Nephron progenitor cell (in vitro differentiated cells): ENCODE results near the gene DMAC1.

Experiments used
- DNase-seq: peaks from one replicate; pipeline ENCODE4 v3.0.0; 2021
- H3K27ac Mint-ChIP-seq: 2 replicates; pipeline ENCODE4 v1.8.0; 2021; ENCODE audit warnings: mild to moderate bottlenecking, moderate library complexity, mixed read lengths
- H3K27me3 Mint-ChIP-seq: 2 replicates; pipeline ENCODE4 v1.8.0; 2021; ENCODE audit warnings: mild to moderate bottlenecking, low read depth, mixed read lengths; ENCODE audit not compliant: poor library complexity
- H3K36me3 Mint-ChIP-seq: 2 replicates; pipeline ENCODE4 v1.8.0; 2021; ENCODE audit warnings: low read depth, mixed read lengths
- H3K4me1 Mint-ChIP-seq: 2 replicates; pipeline ENCODE4 v1.8.0; 2021; ENCODE audit warnings: mixed read lengths
- H3K4me3 Mint-ChIP-seq: 2 replicates; pipeline ENCODE4 v1.8.0; 2021; ENCODE audit warnings: mild to moderate bottlenecking, moderate library complexity, mixed read lengths
- H3K9me3 Mint-ChIP-seq: 2 replicates; pipeline ENCODE4 v1.8.0; 2021; ENCODE audit warnings: mild to moderate bottlenecking, moderate library complexity, mixed read lengths
- TF ChIP-seq, protein P1 (sequence below): fragments of 200-600 bp; sonication (generic); IDR thresholded peaks from 2 replicates; pipeline ENCODE4 v1.5.0; 2021; ENCODE audit warnings: antibody characterized with exemption

The DMAC1 gene

DNA sequence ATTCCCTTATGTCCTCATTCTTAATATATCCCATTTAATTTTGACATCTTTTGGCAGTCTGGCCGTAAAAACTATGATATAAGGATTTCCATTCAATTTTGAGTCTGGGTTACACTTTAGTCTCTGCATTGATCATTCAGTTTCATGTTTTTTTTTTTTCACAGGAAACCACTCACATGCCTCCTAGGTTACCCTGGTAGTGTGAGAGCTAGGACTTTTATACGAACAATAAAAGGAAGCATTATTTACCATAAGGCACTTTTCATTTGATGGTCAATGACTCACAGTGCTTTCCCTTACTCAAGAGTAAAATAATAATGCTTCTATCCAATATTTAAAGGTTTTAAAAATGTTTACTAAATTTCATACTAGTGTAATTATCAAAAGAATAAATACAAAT, 16.4 kb upstream of the DMAC1 start:
- TF ChIP-seq, protein P1, sequence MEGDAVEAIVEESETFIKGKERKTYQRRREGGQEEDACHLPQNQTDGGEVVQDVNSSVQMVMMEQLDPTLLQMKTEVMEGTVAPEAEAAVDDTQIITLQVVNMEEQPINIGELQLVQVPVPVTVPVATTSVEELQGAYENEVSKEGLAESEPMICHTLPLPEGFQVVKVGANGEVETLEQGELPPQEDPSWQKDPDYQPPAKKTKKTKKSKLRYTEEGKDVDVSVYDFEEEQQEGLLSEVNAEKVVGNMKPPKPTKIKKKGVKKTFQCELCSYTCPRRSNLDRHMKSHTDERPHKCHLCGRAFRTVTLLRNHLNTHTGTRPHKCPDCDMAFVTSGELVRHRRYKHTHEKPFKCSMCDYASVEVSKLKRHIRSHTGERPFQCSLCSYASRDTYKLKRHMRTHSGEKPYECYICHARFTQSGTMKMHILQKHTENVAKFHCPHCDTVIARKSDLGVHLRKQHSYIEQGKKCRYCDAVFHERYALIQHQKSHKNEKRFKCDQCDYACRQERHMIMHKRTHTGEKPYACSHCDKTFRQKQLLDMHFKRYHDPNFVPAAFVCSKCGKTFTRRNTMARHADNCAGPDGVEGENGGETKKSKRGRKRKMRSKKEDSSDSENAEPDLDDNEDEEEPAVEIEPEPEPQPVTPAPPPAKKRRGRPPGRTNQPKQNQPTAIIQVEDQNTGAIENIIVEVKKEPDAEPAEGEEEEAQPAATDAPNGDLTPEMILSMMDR = no peak
- H3K36me3 Mint-ChIP-seq = no peaks in the 10 kb centered on the region
- H3K27ac Mint-ChIP-seq = no peak overlapping the region
- H3K9me3 Mint-ChIP-seq = no peaks in the 10 kb centered on the region
- H3K4me1 Mint-ChIP-seq = peaks cover 41% of the 10 kb centered on the region
- DNase-seq = no peak
- no peak overlapping the region for H3K4me3 Mint-ChIP-seq
- no peaks in the 10 kb centered on the region for H3K27me3 Mint-ChIP-seq

DNA sequence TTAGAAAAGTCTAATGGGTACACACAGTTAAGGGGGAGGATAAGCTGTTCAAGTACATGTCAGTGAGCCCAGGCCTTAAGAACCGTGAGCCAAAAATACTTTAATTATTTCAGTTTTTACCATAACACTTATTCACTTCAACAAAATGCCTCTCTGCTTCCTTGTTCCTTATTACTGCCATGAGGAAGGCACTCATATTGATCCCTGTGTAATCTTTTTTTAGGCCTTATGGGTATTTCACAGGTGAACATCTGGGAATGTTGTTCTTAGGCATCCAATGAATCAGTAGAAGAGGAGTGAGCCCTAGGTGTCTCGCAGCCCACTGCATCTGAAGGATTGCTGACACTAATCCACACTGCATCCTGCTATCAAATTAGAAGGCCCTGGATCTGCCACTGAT, 13.5 kb upstream of the DMAC1 start:
- Mint-ChIP-seq H3K27ac (peak overlapping the region; percentile 95), H3K36me3 (no peaks in the 10 kb centered on the region), H3K9me3 (no peaks in the 10 kb centered on the region), H3K4me1 (peaks cover 68% of the 10 kb centered on the region), H3K4me3 (peak overlapping the region; percentile 10), H3K27me3 (no peaks in the 10 kb centered on the region)
- DNase-seq = no peak
- TF ChIP-seq, protein P1 = no peak

DNA sequence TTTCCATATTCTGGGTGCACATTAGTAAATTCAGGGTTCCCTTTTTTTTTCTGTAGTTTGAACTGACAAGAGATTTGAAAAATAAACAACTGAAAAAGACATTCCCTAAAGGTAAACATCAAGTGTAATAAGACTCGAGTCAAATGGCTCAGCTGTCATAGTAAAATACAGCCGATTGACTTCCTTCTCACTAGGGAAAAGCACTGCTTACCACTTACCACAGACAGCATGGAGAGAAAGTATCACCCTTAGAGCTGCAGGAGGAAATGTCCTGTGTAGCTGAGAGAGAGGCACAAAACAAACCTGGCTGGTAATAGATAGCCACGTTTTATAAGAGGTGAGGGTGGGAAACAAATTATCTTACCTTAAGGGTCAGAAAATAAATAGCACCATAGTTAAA, 12.1 kb upstream of the DMAC1 start:
- Mint-ChIP-seq H3K27ac (peak overlapping the region; percentile 97), H3K36me3 (no peaks in the 10 kb centered on the region), H3K4me1 (peaks cover 81% of the 10 kb centered on the region), H3K4me3 (peak overlapping the region; percentile 47), H3K27me3 (no peaks in the 10 kb centered on the region), H3K9me3 (no peaks in the 10 kb centered on the region)
- no peak for DNase-seq
- TF ChIP-seq, protein P1 = no peak

DNA sequence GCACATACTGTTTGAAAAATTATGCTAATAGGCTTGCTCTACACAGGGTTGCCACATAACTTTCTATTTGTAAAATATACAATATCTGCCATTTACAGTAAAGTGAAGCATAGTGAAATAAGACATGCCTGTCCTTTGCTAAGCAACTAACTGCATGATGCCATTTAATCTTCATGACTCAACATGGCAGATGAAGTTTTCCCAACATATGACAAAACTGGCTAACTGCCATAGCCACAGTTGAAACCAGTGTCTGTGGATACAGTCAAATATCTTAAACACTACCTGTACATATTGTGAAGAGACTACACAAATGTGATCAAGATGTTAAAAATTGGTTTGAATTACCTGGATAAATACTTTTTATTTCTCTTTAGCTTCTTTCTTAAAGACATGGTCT, 3.1 kb upstream of the DMAC1 start:
- TF ChIP-seq, protein P1 = no peak
- no peak for DNase-seq
- no peaks in the 10 kb centered on the region for H3K9me3 Mint-ChIP-seq
- peaks cover 6% of the 10 kb centered on the region for H3K36me3 Mint-ChIP-seq
- peaks cover 28% of the 10 kb centered on the region for H3K4me1 Mint-ChIP-seq
- no peak overlapping the region for H3K4me3 Mint-ChIP-seq
- H3K27me3 Mint-ChIP-seq = no peaks in the 10 kb centered on the region
- H3K27ac Mint-ChIP-seq = no peak overlapping the region

DNA sequence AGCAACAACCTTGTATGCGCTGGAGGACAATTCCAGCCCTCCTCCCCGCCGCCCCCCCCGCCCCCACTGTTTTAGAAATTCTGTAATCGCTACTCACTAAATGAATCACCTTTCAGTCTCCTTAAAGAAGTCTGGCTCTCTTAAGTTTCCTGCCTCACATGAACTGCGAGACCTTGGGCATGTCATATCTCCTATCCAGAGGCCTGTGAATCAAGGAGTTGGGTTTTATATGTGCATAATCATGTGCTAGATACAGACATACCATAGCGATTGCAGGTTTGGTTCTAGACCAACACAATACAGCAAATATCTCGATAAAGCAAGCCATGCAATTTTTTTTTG, 337 bp upstream of the DMAC1 start:
- Mint-ChIP-seq H3K36me3 (peaks cover 27% of the 10 kb centered on the region), H3K27me3 (no peaks in the 10 kb centered on the region), H3K4me1 (peaks cover 39% of the 10 kb centered on the region), H3K9me3 (no peaks in the 10 kb centered on the region), H3K4me3 (peak overlapping the region; percentile 98), H3K27ac (no peak overlapping the region)
- TF ChIP-seq, protein P1 = no peak
- DNase-seq = no peak

DNA sequence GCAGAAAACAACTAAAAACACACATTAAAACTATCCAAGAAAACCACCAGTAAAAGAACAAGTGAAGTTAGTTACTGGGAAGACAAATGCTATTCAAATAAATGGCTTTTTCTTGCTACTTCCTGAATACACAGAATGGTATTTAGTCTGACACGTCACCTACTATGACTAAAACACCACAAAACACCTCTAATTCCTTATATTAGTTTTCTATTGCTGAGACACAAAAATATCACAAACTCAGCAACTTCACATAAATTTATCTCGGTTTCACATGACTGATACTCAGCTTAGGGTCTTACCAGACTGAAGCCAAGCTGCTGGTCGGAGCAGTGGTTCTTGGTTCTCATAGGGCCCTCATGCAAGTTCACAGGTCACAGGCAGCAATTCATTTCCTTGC, 5.4 kb downstream of the DMAC1 start:
- Mint-ChIP-seq H3K36me3 (peaks cover 54% of the 10 kb centered on the region), H3K27me3 (peaks cover 2% of the 10 kb centered on the region), H3K4me3 (no peak overlapping the region), H3K9me3 (no peaks in the 10 kb centered on the region), H3K27ac (no peak overlapping the region), H3K4me1 (peaks cover 43% of the 10 kb centered on the region)
- TF ChIP-seq, protein P1 = no peak
- no peak for DNase-seq
